Measurements from ENCODE around the gene CALB2. TPM values are rescaled to one million over a fixed set of nuclear protein-coding genes. Genes with fewer than 3 reads are reported as not detected.

Gene CALB2
- total RNA-seq, 1 donor from 2014 or later = not detected

DNA sequence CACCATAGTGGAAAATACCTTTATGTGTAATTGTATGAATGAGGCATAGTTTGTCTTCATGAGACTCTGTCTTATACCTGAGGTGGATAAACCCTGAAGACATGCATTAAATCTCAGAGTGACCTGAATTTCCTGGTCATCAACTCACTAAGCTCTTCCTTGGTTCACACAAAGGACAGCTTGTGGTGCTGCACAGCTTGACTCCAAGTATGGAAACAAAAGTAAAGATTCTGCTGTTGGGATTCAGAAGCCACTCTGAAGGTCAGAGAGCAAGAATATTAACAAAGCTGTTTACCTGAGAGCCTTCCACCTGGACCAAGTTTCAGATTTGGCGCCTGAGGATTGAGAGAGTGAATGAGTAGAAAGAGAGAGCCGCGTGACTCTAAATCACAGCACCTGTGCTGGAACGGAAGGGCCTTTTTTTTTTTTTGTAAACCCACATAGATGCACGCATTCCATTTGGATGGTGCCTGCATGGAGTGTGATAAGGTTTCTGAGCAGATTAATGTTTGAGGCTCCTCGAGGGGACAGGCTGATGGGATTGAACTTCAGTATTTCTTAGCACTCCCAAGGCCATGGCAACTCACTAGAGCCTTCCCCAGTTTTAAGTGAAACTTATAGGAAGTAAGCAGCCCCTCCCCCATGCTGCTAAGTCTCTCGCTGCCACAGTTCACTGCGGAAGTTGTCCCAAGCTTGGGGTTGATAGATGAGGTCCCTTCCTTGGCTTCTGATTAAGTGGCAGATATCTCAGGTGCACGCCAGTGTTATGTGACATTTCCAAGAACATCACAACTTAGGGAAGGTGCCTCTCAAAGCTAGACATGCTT is 28.7 kb downstream of the CALB2 start:
- no peak for DNase-seq
- intact Hi-C loops (cut with micrococcal nuclease) = no loop called here
- H3K9me3 Mint-ChIP-seq = no peaks in the 10 kb centered on the region
- H3K36me3 Mint-ChIP-seq (ENCODE audit: low read depth) = no peaks in the 10 kb centered on the region
- no peak overlapping the region for H3K27ac Mint-ChIP-seq
- no peak overlapping the region for H3K4me3 Mint-ChIP-seq
- H3K27me3 Mint-ChIP-seq = peaks cover 7% of the 10 kb centered on the region
- peaks cover 2% of the 10 kb centered on the region for H3K4me1 Mint-ChIP-seq

DNA sequence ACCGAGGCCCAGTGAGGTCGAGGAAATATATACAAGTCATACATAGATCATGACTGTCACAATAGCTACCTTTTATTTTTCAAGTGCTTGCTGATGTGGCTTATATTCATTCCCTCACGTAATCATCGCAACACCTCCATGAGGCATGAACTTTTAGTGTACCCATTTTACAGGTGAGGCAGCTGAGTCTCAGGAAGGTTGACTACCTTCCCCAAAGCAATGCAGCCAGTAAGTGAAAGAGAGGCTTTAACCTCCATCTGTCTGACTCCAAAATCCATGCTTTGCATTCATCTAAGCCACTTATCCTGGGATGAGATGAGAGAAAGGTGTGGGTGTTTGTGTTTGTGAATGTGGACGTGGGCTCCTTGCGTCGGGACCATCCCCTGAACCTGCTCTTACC is 30.8 kb downstream of the CALB2 start:
- intact Hi-C loops (cut with micrococcal nuclease) = no loop called here

GRCh38 chr16:71396594-71396993 is 38.1 kb downstream of the CALB2 start:
- DNase-seq = no peak
- H3K9me3 Mint-ChIP-seq = no peaks in the 10 kb centered on the region
- intact Hi-C loops (cut with micrococcal nuclease) = no loop called here
- H3K4me1 Mint-ChIP-seq = no peaks in the 10 kb centered on the region
- no peaks in the 10 kb centered on the region for H3K36me3 Mint-ChIP-seq (ENCODE audit: low read depth)
- H3K27ac Mint-ChIP-seq = no peak overlapping the region
- peaks cover 2% of the 10 kb centered on the region for H3K27me3 Mint-ChIP-seq
- no peak overlapping the region for H3K4me3 Mint-ChIP-seq

More for the DNA sequence above, 30.8 kb downstream of the CALB2 start:
- H3K4me1 Mint-ChIP-seq = peaks cover 2% of the 10 kb centered on the region
- DNase-seq = no peak
- no peak overlapping the region for H3K27ac Mint-ChIP-seq
- H3K36me3 Mint-ChIP-seq (ENCODE audit: low read depth) = no peaks in the 10 kb centered on the region
- H3K4me3 Mint-ChIP-seq = no peak overlapping the region
- peaks cover 7% of the 10 kb centered on the region for H3K27me3 Mint-ChIP-seq
- no peaks in the 10 kb centered on the region for H3K9me3 Mint-ChIP-seq

DNA sequence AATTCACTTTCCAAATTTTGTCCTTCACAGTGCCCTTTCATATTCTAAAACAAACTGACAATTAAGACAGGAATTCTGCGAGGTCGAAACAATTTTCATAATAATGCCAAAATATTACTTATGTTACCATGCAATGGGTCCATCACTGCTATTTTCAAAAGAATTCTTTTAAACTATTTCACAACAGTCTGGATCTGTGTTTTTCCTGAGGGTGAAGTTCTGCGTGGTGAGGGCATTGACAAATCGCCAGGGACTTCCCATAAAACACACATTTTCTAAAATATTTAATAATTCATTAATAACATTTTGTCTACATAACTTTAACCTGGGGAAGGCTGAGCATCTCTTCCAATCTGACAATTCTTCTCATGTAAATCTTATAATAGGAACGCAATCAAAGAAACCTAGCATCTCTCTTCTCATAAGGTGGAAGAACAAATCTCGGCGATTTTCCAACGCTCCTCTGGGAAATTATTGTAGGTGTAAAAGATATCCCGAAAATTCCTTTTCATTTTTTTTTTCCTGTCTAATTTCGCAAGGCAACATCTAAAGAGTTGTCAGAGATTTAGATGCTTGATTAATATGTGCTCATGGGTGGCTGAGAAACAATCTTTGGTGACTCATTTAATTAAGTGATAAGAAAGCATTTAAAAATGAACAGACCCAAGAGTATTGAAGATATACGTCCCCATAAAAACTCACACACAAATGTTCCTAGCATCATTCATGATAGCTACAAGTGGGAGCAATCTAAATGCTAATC is 41.5 kb downstream of the CALB2 start:
- intact Hi-C loops (cut with micrococcal nuclease) = no loop called here
- DNase-seq = no peak
- no peaks in the 10 kb centered on the region for H3K4me1 Mint-ChIP-seq
- H3K36me3 Mint-ChIP-seq (ENCODE audit: low read depth) = no peaks in the 10 kb centered on the region
- peaks cover 6% of the 10 kb centered on the region for H3K27me3 Mint-ChIP-seq
- no peak overlapping the region for H3K4me3 Mint-ChIP-seq
- no peak overlapping the region for H3K27ac Mint-ChIP-seq
- H3K9me3 Mint-ChIP-seq = no peaks in the 10 kb centered on the region

GRCh38 chr16:71402007-71402406 is 43.5 kb downstream of the CALB2 start:
- no peaks in the 10 kb centered on the region for H3K4me1 Mint-ChIP-seq
- H3K27me3 Mint-ChIP-seq = peaks cover 9% of the 10 kb centered on the region
- intact Hi-C loops (cut with micrococcal nuclease) = no loop called here
- no peak overlapping the region for H3K4me3 Mint-ChIP-seq
- H3K36me3 Mint-ChIP-seq (ENCODE audit: low read depth) = no peaks in the 10 kb centered on the region
- no peak overlapping the region for H3K27ac Mint-ChIP-seq
- no peak for DNase-seq
- no peaks in the 10 kb centered on the region for H3K9me3 Mint-ChIP-seq

DNA sequence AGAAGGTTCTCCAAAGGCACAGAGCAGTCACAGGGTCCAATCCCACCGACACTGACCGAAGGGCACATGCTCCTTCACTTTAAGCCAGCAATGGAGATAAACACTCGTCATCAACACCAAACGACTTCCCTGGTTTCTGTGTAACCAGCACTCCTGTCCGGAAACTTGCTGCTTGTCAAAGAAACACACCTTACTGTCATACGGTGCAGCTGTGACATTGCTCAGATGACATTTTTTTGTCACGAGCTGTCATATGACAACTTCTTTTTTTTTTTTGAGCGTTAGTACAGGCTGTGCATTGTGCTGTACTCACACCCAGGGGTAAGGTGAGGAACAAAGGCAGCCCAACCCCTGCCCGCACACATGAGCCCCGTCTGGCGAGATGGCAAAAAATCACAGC is 44.2 kb downstream of the CALB2 start:
- Mint-ChIP-seq H3K36me3 (ENCODE audit: low read depth) (no peaks in the 10 kb centered on the region), H3K27me3 (peaks cover 9% of the 10 kb centered on the region), H3K9me3 (no peaks in the 10 kb centered on the region), H3K4me3 (no peak overlapping the region), H3K27ac (no peak overlapping the region), H3K4me1 (peaks cover under 1% of the 10 kb centered on the region)
- DNase-seq = no peak
- intact Hi-C loops (cut with micrococcal nuclease) = no loop called here

DNA sequence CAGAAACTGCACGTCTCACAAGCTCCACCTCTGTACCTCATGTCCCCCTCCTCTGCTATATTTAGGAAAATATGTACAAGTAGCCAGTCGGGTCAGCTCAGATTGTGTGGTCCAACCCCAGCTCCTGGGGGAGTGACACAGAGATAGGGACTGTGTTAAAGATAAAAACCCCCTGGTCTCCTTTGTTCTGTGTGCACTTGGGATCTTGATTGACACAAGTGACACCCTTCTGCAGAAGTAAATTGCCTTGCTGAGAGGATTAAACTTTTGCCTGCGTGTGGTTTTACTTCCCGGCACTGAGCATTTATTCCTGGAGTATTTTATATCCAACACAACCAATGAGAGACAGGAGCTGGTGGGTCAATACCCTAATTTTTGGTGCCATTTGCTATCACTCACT is 45.8 kb downstream of the CALB2 start:
- peaks cover 16% of the 10 kb centered on the region for H3K27me3 Mint-ChIP-seq
- peaks cover 3% of the 10 kb centered on the region for H3K4me1 Mint-ChIP-seq
- H3K36me3 Mint-ChIP-seq (ENCODE audit: low read depth) = no peaks in the 10 kb centered on the region
- H3K4me3 Mint-ChIP-seq = no peak overlapping the region
- H3K27ac Mint-ChIP-seq = no peak overlapping the region
- no peak for DNase-seq
- H3K9me3 Mint-ChIP-seq = no peaks in the 10 kb centered on the region
- intact Hi-C loops (cut with micrococcal nuclease) = no loop called here

- H3K9me3 Mint-ChIP-seq = no peaks in the 10 kb centered on the region
- H3K4me1 Mint-ChIP-seq = peaks cover 3% of the 10 kb centered on the region
- intact Hi-C loops (cut with micrococcal nuclease) = no loop called here
These were observed 47.8 kb downstream of the CALB2 start for GRCh38 chr16:71406316-71406715.

GRCh38 chr16:71406724-71407123 is 48.2 kb downstream of the CALB2 start:
- Mint-ChIP-seq H3K9me3 (no peaks in the 10 kb centered on the region), H3K4me1 (peaks cover 3% of the 10 kb centered on the region), H3K36me3 (ENCODE audit: low read depth) (no peaks in the 10 kb centered on the region), H3K27me3 (peaks cover 22% of the 10 kb centered on the region), H3K4me3 (no peak overlapping the region), H3K27ac (no peak overlapping the region)
- intact Hi-C loops (cut with micrococcal nuclease) = no loop called here
- no peak for DNase-seq

More at GRCh38 chr16:71406316-71406715, 47.8 kb downstream of the CALB2 start:
- peaks cover 24% of the 10 kb centered on the region for H3K27me3 Mint-ChIP-seq
- no peak overlapping the region for H3K4me3 Mint-ChIP-seq
- H3K27ac Mint-ChIP-seq = no peak overlapping the region
- DNase-seq = no peak
- H3K36me3 Mint-ChIP-seq (ENCODE audit: low read depth) = no peaks in the 10 kb centered on the region

DNA sequence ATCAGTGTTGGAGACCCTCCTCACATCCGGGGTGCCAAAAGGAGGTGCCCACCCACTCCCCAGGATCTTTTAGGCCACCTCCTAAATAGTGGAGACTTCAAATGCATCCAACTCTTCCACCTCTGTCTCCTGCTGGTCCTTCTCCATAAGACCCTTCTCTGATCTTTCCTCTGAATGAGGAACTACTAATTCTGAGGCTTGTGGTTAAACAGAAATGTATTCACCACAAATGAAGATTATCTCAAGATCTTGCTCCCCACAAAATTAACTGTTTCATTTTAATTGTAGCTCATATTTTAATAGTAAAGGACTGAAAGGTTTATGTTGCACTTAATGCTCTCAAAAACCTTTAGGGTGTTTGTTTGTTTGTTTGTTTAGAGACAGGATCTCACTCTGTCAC is 49.2 kb downstream of the CALB2 start:
- Mint-ChIP-seq H3K4me3 (no peak overlapping the region), H3K9me3 (no peaks in the 10 kb centered on the region), H3K36me3 (ENCODE audit: low read depth) (no peaks in the 10 kb centered on the region), H3K4me1 (peaks cover 5% of the 10 kb centered on the region), H3K27ac (no peak overlapping the region), H3K27me3 (peaks cover 22% of the 10 kb centered on the region)
- DNase-seq = no peak
- intact Hi-C loops (cut with micrococcal nuclease) = no loop called here

DNA sequence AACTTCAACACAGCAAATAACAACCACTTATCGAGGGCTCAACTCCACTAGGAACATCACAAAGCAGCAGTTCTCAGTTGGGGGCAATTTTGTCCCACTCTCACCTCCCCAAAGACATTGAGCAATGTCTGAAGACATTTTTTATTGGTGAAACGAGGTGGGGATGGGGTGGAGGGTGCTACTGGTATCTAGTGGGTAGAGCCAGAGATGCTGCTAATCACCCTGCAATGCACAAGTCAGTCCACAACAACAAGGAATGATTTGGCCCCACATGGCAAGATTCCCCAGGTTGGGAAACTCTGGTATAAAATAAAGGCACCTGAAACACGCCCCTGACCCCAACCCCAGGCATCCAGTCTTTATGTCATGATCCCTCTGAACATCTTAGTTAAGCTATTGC is 50.0 kb downstream of the CALB2 start:
- H3K9me3 Mint-ChIP-seq = no peaks in the 10 kb centered on the region
- intact Hi-C loops (cut with micrococcal nuclease) = no loop called here
- H3K27me3 Mint-ChIP-seq = peaks cover 24% of the 10 kb centered on the region
- H3K4me1 Mint-ChIP-seq = peaks cover 7% of the 10 kb centered on the region
- DNase-seq = no peak
- no peak overlapping the region for H3K27ac Mint-ChIP-seq
- H3K4me3 Mint-ChIP-seq = no peak overlapping the region
- H3K36me3 Mint-ChIP-seq (ENCODE audit: low read depth) = no peaks in the 10 kb centered on the region

DNA sequence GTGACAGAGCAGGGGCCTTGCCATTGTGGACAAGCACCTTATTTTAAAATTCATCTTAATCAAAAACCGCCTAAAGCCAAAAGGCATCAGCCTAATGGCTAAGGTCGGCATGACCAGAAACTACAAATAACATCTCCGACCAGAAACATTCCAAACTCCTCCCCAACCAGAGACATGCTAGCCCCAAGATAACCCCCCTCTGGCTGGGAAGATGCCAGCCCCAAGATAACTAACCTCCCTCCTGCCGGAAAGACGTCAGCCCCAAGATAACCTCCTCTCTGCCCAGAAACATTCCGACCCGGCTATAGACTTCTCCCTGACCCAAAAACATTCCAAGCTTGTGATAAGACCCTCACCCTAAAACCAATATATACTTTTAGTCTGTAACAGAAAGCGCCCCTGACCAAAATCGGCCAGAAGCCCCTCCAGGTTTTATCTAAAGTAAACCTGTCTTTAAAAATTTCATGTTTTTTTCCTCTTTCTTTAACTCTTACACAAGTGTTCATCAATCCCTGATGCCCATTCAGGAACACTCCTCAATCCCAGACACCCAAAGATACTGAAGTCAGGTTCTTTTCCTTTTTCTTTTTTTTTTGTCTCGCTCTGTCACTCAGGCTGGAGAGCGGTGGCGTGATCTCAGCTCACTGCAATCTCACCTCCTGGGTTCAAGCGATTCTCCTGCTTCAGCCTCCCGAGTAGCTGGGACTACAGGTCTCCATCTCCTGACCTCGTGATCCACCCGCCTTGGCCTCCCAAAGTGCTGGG is 50.7 kb downstream of the CALB2 start:
- H3K4me3 Mint-ChIP-seq = no peak overlapping the region
- H3K36me3 Mint-ChIP-seq (ENCODE audit: low read depth) = no peaks in the 10 kb centered on the region
- H3K27ac Mint-ChIP-seq = no peak overlapping the region
- intact Hi-C loops (cut with micrococcal nuclease) = no loop called here
- H3K9me3 Mint-ChIP-seq = no peaks in the 10 kb centered on the region
- DNase-seq = no peak
- peaks cover 25% of the 10 kb centered on the region for H3K27me3 Mint-ChIP-seq
- H3K4me1 Mint-ChIP-seq = peaks cover 7% of the 10 kb centered on the region

DNA sequence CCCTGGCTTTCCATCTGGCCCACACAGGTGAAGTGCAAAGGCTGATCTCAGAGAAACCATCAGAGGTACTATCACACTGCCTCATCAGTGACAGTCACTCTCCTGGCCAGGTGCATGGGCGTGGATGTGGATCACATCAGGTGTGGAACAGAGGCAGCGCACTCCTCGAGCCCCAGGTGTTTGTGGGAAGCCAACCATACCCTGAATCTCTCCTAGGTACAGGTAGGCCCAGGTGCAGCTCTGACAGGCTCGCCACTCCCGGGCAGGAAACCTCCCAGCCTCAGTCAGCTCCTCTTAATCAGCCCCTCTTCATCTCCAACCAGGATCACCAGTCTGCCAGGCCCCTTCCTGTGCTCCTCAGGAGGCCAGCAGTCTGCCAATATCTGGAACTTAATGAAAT is 51.6 kb downstream of the CALB2 start:
- Mint-ChIP-seq H3K27me3 (peaks cover 25% of the 10 kb centered on the region), H3K27ac (no peak overlapping the region), H3K9me3 (no peaks in the 10 kb centered on the region), H3K36me3 (ENCODE audit: low read depth) (no peaks in the 10 kb centered on the region), H3K4me3 (no peak overlapping the region), H3K4me1 (peaks cover 7% of the 10 kb centered on the region)
- no peak for DNase-seq
- intact Hi-C loops (cut with micrococcal nuclease) = no loop called here

Measured in activated CD4-positive, alpha-beta T cell treated with anti-CD3 and anti-CD28 coated beads, Interleukin-2, amount 10 ng/mL, durations not matched to agents 24 days and 14 days (primary cell).